Astrocyte (in vitro differentiated cells and primary cell): ENCODE data around the gene MFSD11. TPM values are rescaled to one million over a fixed set of nuclear protein-coding genes. Genes with fewer than 3 reads are reported as not detected.
"Not testable (repeated sequence)": the region's sequence is repeated elsewhere in the genome, so short reads cannot be mapped to it uniquely, and the experiment has no call there.

Experiments
- DNase-seq: peaks from one replicate; pipeline ENCODE4 v3.0.0-alpha.2; 2010; ENCODE audit warnings: low read depth
- FAIRE-seq: peaks from 2 replicates; lab custom pipeline; 2011; peaks lifted over from hg19 to GRCh38; lab: Jason Lieb, UNC
- H2AFZ ChIP-seq: 2 replicates; pipeline ENCODE4 v1.6.0; 2012; ENCODE audit warnings: low read depth, low read length, inconsistent platforms
- H3K27ac ChIP-seq: 2 replicates; pipeline ENCODE4 v1.5.1; 2011; ENCODE audit warnings: low read depth, low read length, inconsistent platforms
- H3K27me3 ChIP-seq: 2 replicates; pipeline ENCODE4 v1.6.0; 2011; ENCODE audit warnings: low read length, inconsistent platforms; ENCODE audit not compliant: insufficient read depth
- H3K36me3 ChIP-seq: 2 replicates; pipeline ENCODE4 v1.5.1; 2011; ENCODE audit warnings: low read length, inconsistent platforms; ENCODE audit not compliant: insufficient read depth
- H3K4me1 ChIP-seq: 2 replicates; pipeline ENCODE4 v1.5.1; 2011; ENCODE audit warnings: low read length, inconsistent platforms; ENCODE audit not compliant: insufficient read depth
- H3K4me2 ChIP-seq: 2 replicates; pipeline ENCODE4 v1.6.0; 2012; ENCODE audit warnings: low read length, inconsistent platforms
- H3K4me3 ChIP-seq: 2 replicates; pipeline ENCODE4 v1.5.1; 2011; ENCODE audit warnings: low read depth, mild to moderate bottlenecking, low read length, inconsistent platforms; ENCODE audit not compliant: insufficient read depth
- H3K79me2 ChIP-seq: 2 replicates; pipeline ENCODE4 v1.6.0; 2012; ENCODE audit warnings: mild to moderate bottlenecking, low read length, inconsistent platforms; ENCODE audit not compliant: insufficient read depth
- H3K9ac ChIP-seq: 2 replicates; pipeline ENCODE4 v1.6.0; 2012; ENCODE audit warnings: mild to moderate bottlenecking, low read length, inconsistent platforms
- H3K9me3 ChIP-seq: 2 replicates; pipeline ENCODE4 v1.5.1; 2012; ENCODE audit warnings: low read depth, mild to moderate bottlenecking, low read length, inconsistent platforms; ENCODE audit not compliant: insufficient read depth
- H4K20me1 ChIP-seq: 2 replicates; pipeline ENCODE4 v1.6.0; 2012; ENCODE audit warnings: low read length, inconsistent platforms; ENCODE audit not compliant: insufficient read depth
- H3K27ac Mint-ChIP-seq: one replicate; pipeline ENCODE4 v1.8.0; 2021; ENCODE audit warnings: mild to moderate bottlenecking, mixed read lengths; ENCODE audit not compliant: unreplicated experiment
- H3K27me3 Mint-ChIP-seq: one replicate; pipeline ENCODE4 v1.8.0; 2021; ENCODE audit warnings: low read depth, mixed read lengths; ENCODE audit not compliant: unreplicated experiment
- H3K36me3 Mint-ChIP-seq: one replicate; pipeline ENCODE4 v1.8.0; 2021; ENCODE audit warnings: low read depth, mixed read lengths; ENCODE audit not compliant: unreplicated experiment
- H3K4me1 Mint-ChIP-seq: one replicate; pipeline ENCODE4 v1.8.0; 2021; ENCODE audit warnings: low read depth, mixed read lengths; ENCODE audit not compliant: unreplicated experiment
- H3K4me3 Mint-ChIP-seq: one replicate; pipeline ENCODE4 v1.8.0; 2021; ENCODE audit warnings: mild to moderate bottlenecking, moderate library complexity, mixed read lengths; ENCODE audit not compliant: unreplicated experiment
- H3K9me3 Mint-ChIP-seq: one replicate; pipeline ENCODE4 v1.8.0; 2021; ENCODE audit warnings: mild to moderate bottlenecking, mixed read lengths; ENCODE audit not compliant: unreplicated experiment
- CTCF ChIP-seq: IDR thresholded peaks from 2 replicates; pipeline ENCODE4 v1.5.1; 2011; ENCODE audit warnings: low read depth, mild to moderate bottlenecking, inconsistent platforms, low read length, moderate library complexity; ENCODE audit not compliant: insufficient read depth
- EZH2 ChIP-seq: IDR thresholded peaks from 2 replicates; pipeline ENCODE4 v1.6.1; 2012; ENCODE audit warnings: mild to moderate bottlenecking, low read length, inconsistent platforms; ENCODE audit not compliant: insufficient read depth
- total RNA-seq: library from RNA; stranded (reverse); gene quantifications from 2 replicates; pipeline ENCODE4 v1.2.1, GENCODE V29; 2021

Gene MFSD11
- total RNA-seq, 1 donor from 2014 or later, result 20.9 TPM

- Histone ChIP-seq H3K4me2 (no peak overlapping the region), H3K27ac (no peak overlapping the region), H3K4me1 (peaks cover 27% of the 10 kb centered on the region), H3K9me3 (no peaks in the 10 kb centered on the region), H4K20me1 (peaks cover 69% of the 10 kb centered on the region), H3K79me2 (peaks cover 62% of the 10 kb centered on the region), H3K27me3 (no peaks in the 10 kb centered on the region), H3K36me3 (peaks cover 60% of the 10 kb centered on the region), H3K4me3 (no peak overlapping the region), H3K9ac (no peak overlapping the region), H2AFZ (no peak overlapping the region)
- no peaks in the 10 kb centered on the region for H3K9me3 Mint-ChIP-seq
- peaks cover 15% of the 10 kb centered on the region for H3K4me1 Mint-ChIP-seq
- H3K36me3 Mint-ChIP-seq, result peaks cover 20% of the 10 kb centered on the region
- no peak overlapping the region for H3K27ac Mint-ChIP-seq
- DNase-seq, result no peak
- no peak overlapping the region for H3K4me3 Mint-ChIP-seq
- no peak for FAIRE-seq
- no peaks in the 10 kb centered on the region for H3K27me3 Mint-ChIP-seq
- TF ChIP-seq CTCF (no peak), EZH2 (no peak)
Measured at GRCh38 chr17:76720941-76721340, 17.0 kb upstream of the MFSD11 start.

GRCh38 chr17:76721463-76721862, 16.5 kb upstream of the MFSD11 start:
- Histone ChIP-seq H3K4me3 (no peak overlapping the region), H3K9me3 (no peaks in the 10 kb centered on the region), H3K36me3 (peaks cover 60% of the 10 kb centered on the region), H3K79me2 (peaks cover 67% of the 10 kb centered on the region), H3K4me2 (no peak overlapping the region), H3K27ac (no peak overlapping the region), H3K9ac (no peak overlapping the region), H3K4me1 (peaks cover 22% of the 10 kb centered on the region), H4K20me1 (peaks cover 66% of the 10 kb centered on the region), H2AFZ (no peak overlapping the region), H3K27me3 (no peaks in the 10 kb centered on the region)
- Mint-ChIP-seq H3K36me3 (peaks cover 19% of the 10 kb centered on the region), H3K4me1 (peaks cover 9% of the 10 kb centered on the region), H3K27ac (no peak overlapping the region), H3K27me3 (no peaks in the 10 kb centered on the region), H3K9me3 (no peaks in the 10 kb centered on the region), H3K4me3 (peak overlapping the region; percentile 46)
- FAIRE-seq, result no peak
- no peak for TF ChIP-seq EZH2
- no peak for TF ChIP-seq CTCF
- DNase-seq, result no peak

- peaks cover 5% of the 10 kb centered on the region for H3K4me1 Mint-ChIP-seq
- peaks cover 60% of the 10 kb centered on the region for H3K36me3 ChIP-seq
- H4K20me1 ChIP-seq, result peaks cover 65% of the 10 kb centered on the region
Measured at GRCh38 chr17:76722279-76722678, 15.6 kb upstream of the MFSD11 start.

GRCh38 chr17:76722977-76723376, 14.9 kb upstream of the MFSD11 start:
- H3K27ac Mint-ChIP-seq, H2AFZ ChIP-seq, H3K9me3 ChIP-seq, H3K27me3 Mint-ChIP-seq, H3K9me3 Mint-ChIP-seq, FAIRE-seq, H3K4me2 ChIP-seq, H3K9ac ChIP-seq, H3K27ac ChIP-seq, DNase-seq, H3K4me3 ChIP-seq, H3K27me3 ChIP-seq, H3K4me1 Mint-ChIP-seq: not testable (repeated sequence)
- Histone ChIP-seq H4K20me1 (peaks cover 72% of the 10 kb centered on the region), H3K36me3 (peaks cover 59% of the 10 kb centered on the region), H3K79me2 (peaks cover 79% of the 10 kb centered on the region), H3K4me1 (peaks cover 15% of the 10 kb centered on the region)
- H3K36me3 Mint-ChIP-seq, result peaks cover 19% of the 10 kb centered on the region
- H3K4me3 Mint-ChIP-seq, result peak overlapping the region; percentile 34

More at GRCh38 chr17:76722279-76722678, 15.6 kb upstream of the MFSD11 start:
- FAIRE-seq, result no peak
- peaks cover 74% of the 10 kb centered on the region for H3K79me2 ChIP-seq
- no peaks in the 10 kb centered on the region for H3K9me3 ChIP-seq
- DNase-seq, result no peak
- H2AFZ ChIP-seq, result no peak overlapping the region
- H3K4me2 ChIP-seq, result no peak overlapping the region
- peaks cover 19% of the 10 kb centered on the region for H3K36me3 Mint-ChIP-seq
- TF ChIP-seq EZH2, result no peak
- TF ChIP-seq CTCF, result no peak
- no peak overlapping the region for H3K9ac ChIP-seq
- no peaks in the 10 kb centered on the region for H3K27me3 ChIP-seq
- H3K4me1 ChIP-seq, result peaks cover 14% of the 10 kb centered on the region
- no peaks in the 10 kb centered on the region for H3K9me3 Mint-ChIP-seq
- H3K4me3 Mint-ChIP-seq, result no peak overlapping the region
- no peak overlapping the region for H3K27ac ChIP-seq
- no peaks in the 10 kb centered on the region for H3K27me3 Mint-ChIP-seq
- H3K4me3 ChIP-seq, result no peak overlapping the region
- no peak overlapping the region for H3K27ac Mint-ChIP-seq
